K562 treated with DMSO at 1 percent for 4 hours (cell line): Measurements from ENCODE around the gene IMPG1. TPM values are rescaled to one million over a fixed set of nuclear protein-coding genes. Genes with fewer than 3 reads are reported as not detected.

ENCODE experiments used
- total RNA-seq: library from RNA; unstranded; fragments of 300-600 nt; gene quantifications from 2 replicates; pipeline ENCODE4 v1.2.3, GENCODE V29; 2022; ENCODE audit not compliant: insufficient read depth

The IMPG1 gene
- total RNA-seq = not detected in 2 replicates

GRCh38 chr6:76072562-76072961, at the start of gene IMPG1:
Gene IMPG1 (minus strand): TSS chr6:76072662. CDS start chr6:76072488, 174 bp downstream.

